K562 (cell line): ENCODE data around the gene CCDC61. TPM values are rescaled to one million over a fixed set of nuclear protein-coding genes. Genes with fewer than 3 reads are reported as not detected.

Experiments
- ADNP ChIP-seq: fragments of 200-800 bp; sonication (Bioruptor generic); IDR thresholded peaks from 2 replicates; pipeline ENCODE4 v1.6.1; 2016; ENCODE audit warnings: missing genetic modification characterization, missing compliant biosample characterization
- ATF1 ChIP-seq, 2 experiments: fragments of 450-650 bp in 1 of 2; IDR thresholded peaks; 2 replicates each; pipeline ENCODE4 v1.6.1; 2016; ENCODE audit warnings: missing compliant biosample characterization in 1 of 2, missing genetic modification characterization in 1 of 2
- CREM ChIP-seq: IDR thresholded peaks from 2 replicates; pipeline ENCODE4 v1.6.1; 2014; ENCODE audit warnings: antibody characterized with exemption, low read depth
- NRF1 ChIP-seq, 2 experiments: fragments of 450-650 bp; IDR thresholded peaks in 1 of 2; conservative IDR thresholded peaks in 1 of 2; 2 replicates each; pipeline ENCODE4 v1.6.1; 2014; ENCODE audit warnings: mild to moderate bottlenecking in 2 of 2
- SP1 ChIP-seq: sonication (generic); formaldehyde crosslinking; IDR thresholded peaks from 2 replicates; pipeline ENCODE4 v1.8.1; 2022; ENCODE audit warnings: mild to moderate bottlenecking, missing genetic modification reagents
- TAF9B ChIP-seq: fragments of 450-650 bp; IDR thresholded peaks from 2 replicates; pipeline ENCODE4 v1.6.1; 2018; ENCODE audit warnings: mild to moderate bottlenecking; ENCODE audit not compliant: partially characterized antibody
- TFAP4 ChIP-seq: sonication (generic); formaldehyde crosslinking; IDR thresholded peaks from 2 replicates; pipeline ENCODE4 v1.8.0; 2022; ENCODE audit warnings: missing genetic modification reagents, mild to moderate bottlenecking, moderate library complexity, borderline replicate concordance
- polyA plus RNA-seq, 8 experiments: library from polyadenylated mRNA; depleted of rRNA in 4 of 8; stranded (reverse) in 5 of 8; unstranded in 3 of 8; fragments of >200 nt; fragmentation: Nextera tagmentation in 2 of 8; fragmentation: Illumina TruSeq in 1 of 8; extraction: Ambion mirVana in 2 of 8; extraction: Trizol in 1 of 8; gene quantifications; 2 replicates each; pipeline versions ENCODE4 v1.2.1 to v1.2.3, GENCODE V29; 2011 to 2014; ENCODE audit warnings: inconsistent platforms in 1 of 8, missing spikeins in 1 of 8
- total RNA-seq, 7 experiments: library from RNA; depleted of rRNA in 6 of 7; stranded (reverse); fragments of >200 nt in 6 of 7; fragmentation: Illumina TruSeq in 2 of 7; extraction: Trizol in 2 of 7; gene quantifications; 2 replicates each; pipeline versions ENCODE4 v1.2.1 to v1.2.3, GENCODE V29; 2011 to 2021; ENCODE audit warnings: low replicate concordance in 1 of 7
- TF ChIP-seq, protein P1 (sequence below): sonication (generic); formaldehyde crosslinking; IDR thresholded peaks from 2 replicates; pipeline ENCODE4 v1.8.0; 2023; ENCODE audit warnings: missing genetic modification reagents, mild to moderate bottlenecking, borderline replicate concordance
- TF ChIP-seq, protein P2 (sequence below): sonication (generic); formaldehyde crosslinking; IDR thresholded peaks from 2 replicates; pipeline ENCODE4 v1.9.0; 2022; ENCODE audit warnings: mild to moderate bottlenecking, missing genetic modification reagents

The CCDC61 gene
- total and polyA plus RNA-seq, 9 of the 15 experiments (the other 6 are each of a cell fraction or from before 2014, with no cell fraction given): 0.07 to 27.0 (median 10.3) TPM

GRCh38 chr19:45973553-45974338 is 21.5 kb upstream of the CCDC61 start, which contains the start of gene NOVA2 (continued):
- TF ChIP-seq, protein P1, sequence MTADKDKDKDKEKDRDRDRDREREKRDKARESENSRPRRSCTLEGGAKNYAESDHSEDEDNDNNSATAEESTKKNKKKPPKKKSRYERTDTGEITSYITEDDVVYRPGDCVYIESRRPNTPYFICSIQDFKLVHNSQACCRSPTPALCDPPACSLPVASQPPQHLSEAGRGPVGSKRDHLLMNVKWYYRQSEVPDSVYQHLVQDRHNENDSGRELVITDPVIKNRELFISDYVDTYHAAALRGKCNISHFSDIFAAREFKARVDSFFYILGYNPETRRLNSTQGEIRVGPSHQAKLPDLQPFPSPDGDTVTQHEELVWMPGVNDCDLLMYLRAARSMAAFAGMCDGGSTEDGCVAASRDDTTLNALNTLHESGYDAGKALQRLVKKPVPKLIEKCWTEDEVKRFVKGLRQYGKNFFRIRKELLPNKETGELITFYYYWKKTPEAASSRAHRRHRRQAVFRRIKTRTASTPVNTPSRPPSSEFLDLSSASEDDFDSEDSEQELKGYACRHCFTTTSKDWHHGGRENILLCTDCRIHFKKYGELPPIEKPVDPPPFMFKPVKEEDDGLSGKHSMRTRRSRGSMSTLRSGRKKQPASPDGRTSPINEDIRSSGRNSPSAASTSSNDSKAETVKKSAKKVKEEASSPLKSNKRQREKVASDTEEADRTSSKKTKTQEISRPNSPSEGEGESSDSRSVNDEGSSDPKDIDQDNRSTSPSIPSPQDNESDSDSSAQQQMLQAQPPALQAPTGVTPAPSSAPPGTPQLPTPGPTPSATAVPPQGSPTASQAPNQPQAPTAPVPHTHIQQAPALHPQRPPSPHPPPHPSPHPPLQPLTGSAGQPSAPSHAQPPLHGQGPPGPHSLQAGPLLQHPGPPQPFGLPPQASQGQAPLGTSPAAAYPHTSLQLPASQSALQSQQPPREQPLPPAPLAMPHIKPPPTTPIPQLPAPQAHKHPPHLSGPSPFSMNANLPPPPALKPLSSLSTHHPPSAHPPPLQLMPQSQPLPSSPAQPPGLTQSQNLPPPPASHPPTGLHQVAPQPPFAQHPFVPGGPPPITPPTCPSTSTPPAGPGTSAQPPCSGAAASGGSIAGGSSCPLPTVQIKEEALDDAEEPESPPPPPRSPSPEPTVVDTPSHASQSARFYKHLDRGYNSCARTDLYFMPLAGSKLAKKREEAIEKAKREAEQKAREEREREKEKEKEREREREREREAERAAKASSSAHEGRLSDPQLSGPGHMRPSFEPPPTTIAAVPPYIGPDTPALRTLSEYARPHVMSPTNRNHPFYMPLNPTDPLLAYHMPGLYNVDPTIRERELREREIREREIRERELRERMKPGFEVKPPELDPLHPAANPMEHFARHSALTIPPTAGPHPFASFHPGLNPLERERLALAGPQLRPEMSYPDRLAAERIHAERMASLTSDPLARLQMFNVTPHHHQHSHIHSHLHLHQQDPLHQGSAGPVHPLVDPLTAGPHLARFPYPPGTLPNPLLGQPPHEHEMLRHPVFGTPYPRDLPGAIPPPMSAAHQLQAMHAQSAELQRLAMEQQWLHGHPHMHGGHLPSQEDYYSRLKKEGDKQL: no peak
- TF ChIP-seq NRF1 (conservative IDR thresholded peaks at IDR 0.05 in 1 of 2, IDR thresholded peaks at IDR 0.05 in 1 of 2) (peak in 1 of 2 experiments; percentile 13; a peak in 1 of 4 replicates), TAF9B (no peak), ATF1 (CRISPR knock-in tag; IDR thresholded peaks at IDR 0.05) (no peak), ATF1 (tag; IDR thresholded peaks at IDR 0.05) (peak; percentile 44; the same call in 1 of the 2 replicates), TFAP4 (CRISPR knock-in tag) (peak; percentile 19; the same call in 1 of the 2 replicates), ADNP (peak; percentile 29; the same call in 1 of the 2 replicates), SP1 (CRISPR knock-in tag) (peak; percentile 79), CREM (peak; percentile 32; the same call in 1 of the 2 replicates)
- TF ChIP-seq, protein P2, sequence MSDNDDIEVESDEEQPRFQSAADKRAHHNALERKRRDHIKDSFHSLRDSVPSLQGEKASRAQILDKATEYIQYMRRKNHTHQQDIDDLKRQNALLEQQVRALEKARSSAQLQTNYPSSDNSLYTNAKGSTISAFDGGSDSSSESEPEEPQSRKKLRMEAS (CRISPR knock-in tag): 0 out of 2 replicates have a peak, but pooled peaks have one; percentile 11
- TF ChIP-seq, all 486 proteins: peak for 10
